Measurements from ENCODE around the gene TMED4. TPM values are rescaled to one million over a fixed set of nuclear protein-coding genes. Genes with fewer than 3 reads are reported as not detected.

TMED4 gene
- total and polyA plus RNA-seq, 2 donors (not counting 1 experiment from before 2014, with no cell fraction given) = 84.1 to 102 TPM

DNA sequence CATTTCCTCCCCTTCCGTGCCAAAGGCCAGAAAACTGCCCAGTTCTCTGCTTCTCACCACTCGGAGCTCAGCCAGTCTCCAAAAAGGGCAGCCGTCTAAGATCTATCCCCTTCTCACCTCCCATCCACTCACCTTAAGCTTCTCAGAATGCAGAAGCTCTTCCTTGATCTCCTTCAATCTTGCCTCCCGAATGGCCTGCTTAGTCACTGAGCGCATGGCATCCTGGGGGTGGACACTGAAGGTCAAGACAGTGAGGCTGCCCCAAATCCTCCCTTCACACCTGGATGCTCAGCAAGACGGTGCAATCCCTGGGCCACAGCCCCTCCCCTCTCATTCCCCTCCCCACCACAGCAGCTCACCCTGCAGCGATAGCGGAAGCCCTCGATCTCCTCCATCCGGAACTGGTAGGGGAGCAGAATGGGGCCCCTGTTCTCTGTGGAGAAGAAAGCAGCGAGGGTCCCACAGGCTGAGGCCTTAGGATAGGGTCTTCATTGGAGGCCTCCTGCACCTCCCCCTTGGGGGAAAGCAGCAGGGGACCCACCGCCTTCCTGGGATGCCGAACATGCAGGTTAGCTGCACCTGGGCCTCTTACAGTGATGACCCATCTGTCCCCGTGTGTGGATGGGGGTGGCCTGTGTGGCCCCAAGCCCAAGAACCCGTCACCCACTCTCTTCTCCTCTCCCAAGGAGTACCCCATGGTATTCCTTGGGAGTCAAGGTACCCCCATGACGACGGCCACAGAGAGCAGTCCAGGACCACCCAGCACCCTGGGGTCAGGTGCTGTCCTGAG is 13.1 kb downstream of the TMED4 start:
- H3K79me2 ChIP-seq (ENCODE audit: control insufficient read depth, insufficient read depth, low read length) = peaks cover 33% of the 10 kb centered on the region
- no peaks in the 10 kb centered on the region for H3K27me3 ChIP-seq (replicated peaks in 1 of 4; ENCODE audit: control extremely low read depth in 1 of 4, control insufficient read depth in 3 of 4, insufficient read depth in 4 of 4, low read length in 3 of 4)
- intact Hi-C loops (cut with micrococcal nuclease) = no loop called here
- no peak overlapping the region for H3K4me3 ChIP-seq (ENCODE audit: control extremely low read depth in 1 of 5, extremely low read depth in 1 of 5, insufficient read depth in 1 of 5, low read depth in 2 of 5, low read length in 4 of 5)
- H3K9me3 ChIP-seq (ENCODE audit: control extremely low read depth in 1 of 3, control insufficient read depth in 2 of 3, insufficient read depth in 1 of 3, low read length in 2 of 3) = peaks cover 0 to 1% (median 0%) of the 10 kb centered on the region in 3 donors
- peaks cover 12 to 17% of the 10 kb centered on the region in 2 donors for H3K4me1 ChIP-seq (ENCODE audit: control insufficient read depth in 2 of 2, insufficient read depth in 2 of 2, low read length in 2 of 2)
- H3K36me3 ChIP-seq (replicated peaks in 1 of 2; ENCODE audit: control extremely low read depth in 1 of 2, control insufficient read depth in 1 of 2, extremely low read depth in 1 of 2, insufficient read depth in 2 of 2, low read length in 1 of 2) = peaks cover 6 to 85% of the 10 kb centered on the region in 2 experiments
- Mint-ChIP-seq H3K4me3 (no peak overlapping the region), H3K27me3 (no peaks in the 10 kb centered on the region), H3K4me1 (peaks cover 18% of the 10 kb centered on the region), H3K9me3 (ENCODE audit: insufficient read depth) (no peaks in the 10 kb centered on the region), H3K27ac (no peak overlapping the region)
- CTCF ChIA-PET = interaction anchor here (1.4 kb wide), 1 partner anchor 19 kb away, joined by 3 read pairs; no protein-coding TSS in a partner anchor
- no peak overlapping the region for H3K27ac ChIP-seq (ENCODE audit: low read length in 2 of 2)
- H2AFZ ChIP-seq (ENCODE audit: insufficient read depth, low read depth, low read length, poor library complexity, severe bottlenecking) = no peak overlapping the region
- 95% methylated on average over 14 of the region's 17 CpGs for WGBS (ENCODE audit: insufficient coverage)
- peaks cover 28% of the 10 kb centered on the region for H4K20me1 ChIP-seq (ENCODE audit: control insufficient read depth, insufficient read depth, low read length, poor library complexity, severe bottlenecking)
- no peak overlapping the region for H3K9ac ChIP-seq (ENCODE audit: low read length)
- POLR2A ChIA-PET = no interaction called here
- H3K4me2 ChIP-seq (replicated peaks; ENCODE audit: low read depth, low read length, poor library complexity, severe bottlenecking) = no peak overlapping the region
- TF ChIP-seq, protein P1, sequence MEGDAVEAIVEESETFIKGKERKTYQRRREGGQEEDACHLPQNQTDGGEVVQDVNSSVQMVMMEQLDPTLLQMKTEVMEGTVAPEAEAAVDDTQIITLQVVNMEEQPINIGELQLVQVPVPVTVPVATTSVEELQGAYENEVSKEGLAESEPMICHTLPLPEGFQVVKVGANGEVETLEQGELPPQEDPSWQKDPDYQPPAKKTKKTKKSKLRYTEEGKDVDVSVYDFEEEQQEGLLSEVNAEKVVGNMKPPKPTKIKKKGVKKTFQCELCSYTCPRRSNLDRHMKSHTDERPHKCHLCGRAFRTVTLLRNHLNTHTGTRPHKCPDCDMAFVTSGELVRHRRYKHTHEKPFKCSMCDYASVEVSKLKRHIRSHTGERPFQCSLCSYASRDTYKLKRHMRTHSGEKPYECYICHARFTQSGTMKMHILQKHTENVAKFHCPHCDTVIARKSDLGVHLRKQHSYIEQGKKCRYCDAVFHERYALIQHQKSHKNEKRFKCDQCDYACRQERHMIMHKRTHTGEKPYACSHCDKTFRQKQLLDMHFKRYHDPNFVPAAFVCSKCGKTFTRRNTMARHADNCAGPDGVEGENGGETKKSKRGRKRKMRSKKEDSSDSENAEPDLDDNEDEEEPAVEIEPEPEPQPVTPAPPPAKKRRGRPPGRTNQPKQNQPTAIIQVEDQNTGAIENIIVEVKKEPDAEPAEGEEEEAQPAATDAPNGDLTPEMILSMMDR (IDR thresholded peaks at IDR 0.05) = no peak
- no peak for TF ChIP-seq EZH2 (IDR thresholded peaks at IDR 0.05; ENCODE audit: borderline replicate concordance, insufficient read depth, low read depth, low read length, poor library complexity, severe bottlenecking)
- ATAC-seq (ENCODE audit: low read depth) = no peak
- no peak for DNase-seq

DNA sequence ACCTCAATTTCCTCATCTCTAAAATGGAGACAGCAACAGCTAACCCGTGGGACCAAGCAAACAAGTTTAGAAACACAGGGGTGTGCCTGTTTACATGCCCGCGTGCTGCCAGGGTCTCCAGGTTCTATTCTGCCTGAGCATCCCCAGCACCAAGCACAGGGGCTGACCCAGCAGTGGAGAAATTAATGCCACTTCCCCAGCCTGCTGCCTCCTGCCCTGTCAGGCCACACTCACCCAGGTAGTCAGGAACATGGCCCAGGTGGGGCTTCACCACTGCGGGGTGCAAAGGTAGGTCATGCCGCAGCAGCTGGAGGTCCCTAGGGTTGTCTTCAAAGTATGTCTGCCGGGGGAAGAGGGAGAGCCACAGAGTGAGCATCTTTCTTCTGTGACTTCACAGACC is 14.1 kb downstream of the TMED4 start:
- Histone ChIP-seq H3K9me3 (ENCODE audit: control extremely low read depth in 1 of 3, control insufficient read depth in 2 of 3, insufficient read depth in 1 of 3, low read length in 2 of 3) (no peaks in the 10 kb centered on the region), H3K4me2 (replicated peaks; ENCODE audit: low read depth, low read length, poor library complexity, severe bottlenecking) (no peak overlapping the region), H3K27ac (ENCODE audit: low read length in 2 of 2) (no peak overlapping the region), H3K27me3 (replicated peaks in 1 of 4; ENCODE audit: control extremely low read depth in 1 of 4, control insufficient read depth in 3 of 4, insufficient read depth in 4 of 4, low read length in 3 of 4) (no peaks in the 10 kb centered on the region), H3K79me2 (ENCODE audit: control insufficient read depth, insufficient read depth, low read length) (peaks cover 22% of the 10 kb centered on the region), H4K20me1 (ENCODE audit: control insufficient read depth, insufficient read depth, low read length, poor library complexity, severe bottlenecking) (peaks cover 28% of the 10 kb centered on the region), H3K4me3 (ENCODE audit: control extremely low read depth in 1 of 5, extremely low read depth in 1 of 5, insufficient read depth in 1 of 5, low read depth in 2 of 5, low read length in 4 of 5) (no peak overlapping the region), H2AFZ (ENCODE audit: insufficient read depth, low read depth, low read length, poor library complexity, severe bottlenecking) (no peak overlapping the region), H3K4me1 (ENCODE audit: control insufficient read depth in 2 of 2, insufficient read depth in 2 of 2, low read length in 2 of 2) (peaks cover 5 to 8% of the 10 kb centered on the region in 2 donors), H3K36me3 (replicated peaks in 1 of 2; ENCODE audit: control extremely low read depth in 1 of 2, control insufficient read depth in 1 of 2, extremely low read depth in 1 of 2, insufficient read depth in 2 of 2, low read length in 1 of 2) (peaks cover 6 to 86% of the 10 kb centered on the region in 2 experiments), H3K9ac (ENCODE audit: low read length) (no peak overlapping the region)
- ChIA-PET POLR2A (no interaction called here), CTCF (interaction anchor here (1.4 to 4.6 kb wide), 2 partner anchors 18 to 326 kb away, joined by 3 to 42 read pairs; no protein-coding TSS in a partner anchor)
- Mint-ChIP-seq H3K27me3 (no peaks in the 10 kb centered on the region), H3K4me1 (peaks cover 8% of the 10 kb centered on the region), H3K4me3 (no peak overlapping the region), H3K27ac (no peak overlapping the region), H3K9me3 (ENCODE audit: insufficient read depth) (no peaks in the 10 kb centered on the region)
- 98% methylated on average over 6 of the region's 6 CpGs for WGBS (ENCODE audit: insufficient coverage)
- DNase-seq = no peak
- ATAC-seq (ENCODE audit: low read depth) = no peak
- intact Hi-C loops (cut with micrococcal nuclease) = no loop called here
- TF ChIP-seq, protein P1 (IDR thresholded peaks at IDR 0.05) = no peak
- no peak for TF ChIP-seq EZH2 (IDR thresholded peaks at IDR 0.05; ENCODE audit: borderline replicate concordance, insufficient read depth, low read depth, low read length, poor library complexity, severe bottlenecking)

All from B cell (primary cell).